Skeletal muscle satellite cell (primary cell): Measurements from ENCODE around the gene NPAS3.
A peak's percentile ranks its signal among the peaks of the same experiment; 100 is the strongest.

Experiments
- H3K27me3 ChIP-seq: 2 replicates; pipeline ENCODE4 v1.7.0; 2013; ENCODE audit warnings: low read length; ENCODE audit not compliant: control insufficient read depth, insufficient read depth
- H3K36me3 ChIP-seq: 2 replicates; pipeline ENCODE4 v1.7.0; 2013; ENCODE audit warnings: mild to moderate bottlenecking, control low read depth, low read length; ENCODE audit not compliant: insufficient read depth
- H3K4me1 ChIP-seq: 2 replicates; pipeline ENCODE4 v1.7.0; 2013; ENCODE audit warnings: low read length; ENCODE audit not compliant: control insufficient read depth, insufficient read depth
- H3K4me2 ChIP-seq: 2 replicates; pipeline ENCODE4 v1.7.0; 2013; ENCODE audit warnings: mild to moderate bottlenecking, low read length
- H3K4me3 ChIP-seq: 2 replicates; pipeline ENCODE4 v1.7.0; 2013; ENCODE audit warnings: low read length
- H3K9ac ChIP-seq: 2 replicates; pipeline ENCODE4 v1.7.0; 2013; ENCODE audit warnings: mild to moderate bottlenecking, low read depth, low read length, moderate library complexity
- H3K9me3 ChIP-seq: replicated peaks from 2 replicates; pipeline ENCODE4 v1.7.0; 2013; ENCODE audit warnings: mild to moderate bottlenecking, control low read depth, low read length

NPAS3 gene

GRCh38 chr14:33098016-33098415 lies 159.3 kb downstream of the NPAS3 start:
- Histone ChIP-seq H3K36me3 (no peaks in the 10 kb centered on the region), H3K27me3 (no peaks in the 10 kb centered on the region), H3K4me1 (no peaks in the 10 kb centered on the region), H3K4me2 (no peak overlapping the region), H3K4me3 (no peak overlapping the region), H3K9ac (no peak overlapping the region), H3K9me3 (no peaks in the 10 kb centered on the region)

DNA sequence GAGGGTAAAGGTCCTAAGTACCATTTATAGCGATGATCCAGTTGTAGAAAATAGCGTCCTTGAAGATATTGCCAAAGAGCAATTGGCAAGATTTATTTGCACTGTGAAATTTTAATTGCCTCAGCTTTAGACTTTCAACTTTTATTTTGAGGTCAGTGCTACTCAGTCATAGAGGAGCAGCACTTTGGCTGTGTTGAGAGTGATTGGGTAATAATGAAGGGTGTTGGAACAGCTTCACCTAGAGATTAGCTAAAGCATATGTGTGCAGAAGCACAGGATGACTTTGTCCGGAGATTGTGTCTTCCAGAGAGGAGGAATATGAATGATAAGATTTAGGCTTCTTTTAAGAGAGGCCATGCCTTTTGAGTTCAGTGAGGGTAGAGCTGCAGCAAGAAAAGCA lies 164.8 kb downstream of the NPAS3 start:
- no peak overlapping the region for H3K4me3 ChIP-seq
- no peaks in the 10 kb centered on the region for H3K27me3 ChIP-seq
- H3K36me3 ChIP-seq: no peaks in the 10 kb centered on the region
- H3K9me3 ChIP-seq: no peaks in the 10 kb centered on the region
- H3K4me1 ChIP-seq: no peaks in the 10 kb centered on the region
- no peak overlapping the region for H3K9ac ChIP-seq
- H3K4me2 ChIP-seq: no peak overlapping the region

DNA sequence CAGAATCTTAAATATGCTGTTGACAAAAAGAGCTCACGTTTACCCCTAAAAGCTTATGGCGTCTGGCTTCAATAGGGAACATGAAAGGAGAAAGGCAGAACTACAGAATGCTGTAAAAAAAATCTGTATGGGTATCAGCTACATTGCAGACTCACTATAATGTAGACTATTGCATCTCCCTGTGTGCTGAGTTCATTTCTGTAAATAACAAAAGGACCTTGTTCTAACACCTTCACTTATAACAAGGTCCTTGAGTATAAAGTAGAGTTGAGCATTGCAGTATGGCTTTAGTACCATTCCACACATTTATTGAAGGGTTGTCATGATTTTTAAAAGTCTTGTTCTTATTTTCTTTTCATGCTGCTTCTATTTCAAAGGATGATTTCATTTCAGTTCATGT lies 165.3 kb downstream of the NPAS3 start:
- Histone ChIP-seq H3K9me3 (no peaks in the 10 kb centered on the region), H3K9ac (no peak overlapping the region), H3K27me3 (no peaks in the 10 kb centered on the region), H3K4me1 (no peaks in the 10 kb centered on the region), H3K36me3 (no peaks in the 10 kb centered on the region), H3K4me2 (no peak overlapping the region), H3K4me3 (no peak overlapping the region)

GRCh38 chr14:33110737-33111443 lies 172.2 kb downstream of the NPAS3 start:
- Histone ChIP-seq H3K27me3 (no peaks in the 10 kb centered on the region), H3K4me1 (no peaks in the 10 kb centered on the region), H3K4me2 (no peak overlapping the region), H3K4me3 (no peak overlapping the region), H3K9ac (no peak overlapping the region), H3K36me3 (no peaks in the 10 kb centered on the region), H3K9me3 (no peaks in the 10 kb centered on the region)

DNA sequence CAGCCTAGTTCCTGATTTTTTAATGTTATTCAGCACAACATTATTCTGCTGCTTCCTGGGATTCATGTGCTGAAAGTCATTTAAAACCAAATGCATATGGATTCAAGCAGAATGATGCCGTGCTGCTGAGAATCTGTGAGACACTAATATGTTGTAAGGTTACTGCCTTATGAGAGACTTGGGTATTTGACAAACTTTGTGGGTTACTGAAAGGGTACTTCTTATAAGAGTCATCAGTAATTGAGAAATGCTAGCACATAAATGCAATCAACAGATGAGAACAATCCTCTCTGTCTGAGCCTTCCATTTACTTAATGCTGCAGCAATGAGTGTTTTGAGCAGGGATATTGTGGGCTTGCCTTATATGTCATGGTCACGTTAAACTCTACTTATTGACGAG lies 175.7 kb downstream of the NPAS3 start:
- Histone ChIP-seq H3K4me3 (no peak overlapping the region), H3K9me3 (no peaks in the 10 kb centered on the region), H3K4me2 (no peak overlapping the region), H3K27me3 (no peaks in the 10 kb centered on the region), H3K9ac (no peak overlapping the region), H3K4me1 (peaks cover 5% of the 10 kb centered on the region), H3K36me3 (no peaks in the 10 kb centered on the region)

DNA sequence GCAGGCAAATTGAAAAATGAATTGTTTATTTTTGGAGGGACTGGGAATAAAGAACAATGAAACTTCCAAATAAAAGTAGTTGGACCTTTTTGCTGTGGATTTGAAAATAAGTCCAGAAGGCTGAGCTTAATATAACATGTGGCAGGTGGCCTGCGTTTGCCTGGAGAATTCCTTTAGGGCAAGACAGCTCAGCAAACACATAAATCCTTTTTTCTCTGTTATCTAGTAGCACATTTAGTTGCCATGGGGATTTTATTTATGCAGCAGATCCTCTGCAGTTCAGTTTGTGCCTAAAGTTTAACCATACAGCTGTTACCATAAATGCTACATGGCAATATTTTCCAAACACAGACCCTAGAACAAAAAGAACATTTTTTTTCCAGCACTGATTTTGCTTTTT lies 180.0 kb downstream of the NPAS3 start:
- Histone ChIP-seq H3K36me3 (no peaks in the 10 kb centered on the region), H3K9me3 (no peaks in the 10 kb centered on the region), H3K27me3 (no peaks in the 10 kb centered on the region), H3K4me2 (no peak overlapping the region), H3K4me3 (no peak overlapping the region), H3K9ac (no peak overlapping the region), H3K4me1 (peaks cover 27% of the 10 kb centered on the region)

DNA sequence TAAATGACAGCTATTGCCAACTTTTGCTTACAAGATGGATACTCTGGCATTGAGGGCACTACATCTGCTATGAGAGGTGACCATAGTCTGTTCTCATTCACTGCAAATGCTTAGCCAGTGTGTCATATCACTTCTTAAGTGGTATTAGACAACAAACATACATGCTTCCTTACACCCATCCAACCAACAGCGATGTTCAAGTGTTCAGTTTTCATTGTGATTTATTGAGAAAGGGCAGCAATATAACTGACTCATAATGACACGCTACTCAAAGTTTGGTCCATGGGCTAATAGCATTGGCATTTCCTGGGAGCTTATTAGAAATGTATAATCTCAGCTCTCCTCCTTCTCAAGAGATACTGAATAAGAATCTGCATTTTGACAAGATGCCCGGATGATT lies 181.7 kb downstream of the NPAS3 start:
- peaks cover 27% of the 10 kb centered on the region for H3K4me1 ChIP-seq
- H3K36me3 ChIP-seq: no peaks in the 10 kb centered on the region
- H3K9ac ChIP-seq: no peak overlapping the region
- no peaks in the 10 kb centered on the region for H3K27me3 ChIP-seq
- peak overlapping the region; percentile 28 for H3K4me2 ChIP-seq
- no peak overlapping the region for H3K4me3 ChIP-seq
- no peaks in the 10 kb centered on the region for H3K9me3 ChIP-seq

DNA sequence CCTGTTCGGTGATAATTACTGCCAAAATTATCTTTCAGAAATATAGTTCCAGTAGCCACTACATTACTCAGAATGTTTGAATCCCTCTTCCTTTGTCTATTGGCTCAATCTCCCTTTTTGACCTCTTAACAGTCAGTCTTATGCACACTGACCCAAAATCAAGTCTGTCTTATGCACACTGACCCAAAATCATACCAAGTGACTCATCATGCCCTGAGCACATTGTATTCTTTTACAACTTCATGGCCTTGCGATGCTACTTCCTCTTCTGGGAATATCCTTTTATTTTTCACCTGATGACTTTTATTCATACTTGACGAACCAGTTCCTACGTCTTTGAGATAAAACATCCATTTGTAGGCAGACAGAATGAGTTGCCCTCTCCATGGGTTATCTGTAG lies 182.3 kb downstream of the NPAS3 start:
- Histone ChIP-seq H3K4me1 (peaks cover 27% of the 10 kb centered on the region), H3K9me3 (no peaks in the 10 kb centered on the region), H3K27me3 (no peaks in the 10 kb centered on the region), H3K4me2 (no peak overlapping the region), H3K9ac (no peak overlapping the region), H3K4me3 (no peak overlapping the region), H3K36me3 (no peaks in the 10 kb centered on the region)

- H3K9ac ChIP-seq: no peak overlapping the region
- peaks cover 37% of the 10 kb centered on the region for H3K4me1 ChIP-seq
- H3K4me3 ChIP-seq: no peak overlapping the region
- H3K4me2 ChIP-seq: no peak overlapping the region
- no peaks in the 10 kb centered on the region for H3K36me3 ChIP-seq
- H3K9me3 ChIP-seq: no peaks in the 10 kb centered on the region
- H3K27me3 ChIP-seq: no peaks in the 10 kb centered on the region
Measured at GRCh38 chr14:33123281-33123680, 184.6 kb downstream of the NPAS3 start.

GRCh38 chr14:33126433-33126832 lies 187.8 kb downstream of the NPAS3 start:
- Histone ChIP-seq H3K4me1 (peaks cover 14% of the 10 kb centered on the region), H3K36me3 (no peaks in the 10 kb centered on the region), H3K4me2 (no peak overlapping the region), H3K9me3 (no peaks in the 10 kb centered on the region), H3K27me3 (no peaks in the 10 kb centered on the region), H3K4me3 (no peak overlapping the region), H3K9ac (no peak overlapping the region)

- Histone ChIP-seq H3K4me3 (no peak overlapping the region), H3K27me3 (no peaks in the 10 kb centered on the region), H3K36me3 (no peaks in the 10 kb centered on the region), H3K9ac (no peak overlapping the region), H3K9me3 (no peaks in the 10 kb centered on the region), H3K4me1 (peaks cover 14% of the 10 kb centered on the region), H3K4me2 (peak overlapping the region; percentile 28)
Measured at GRCh38 chr14:33127531-33127930, 188.9 kb downstream of the NPAS3 start.

- Histone ChIP-seq H3K9me3 (no peaks in the 10 kb centered on the region), H3K27me3 (no peaks in the 10 kb centered on the region), H3K4me2 (no peak overlapping the region), H3K36me3 (no peaks in the 10 kb centered on the region), H3K9ac (no peak overlapping the region), H3K4me3 (no peak overlapping the region), H3K4me1 (peaks cover 11% of the 10 kb centered on the region)
Measured at GRCh38 chr14:33131801-33132200, 193.1 kb downstream of the NPAS3 start.
